NCI-H345 treated with DMSO at 0.1 percent for 48 hours (cell line): Measurements from ENCODE around the gene HSPB1.
A peak's percentile ranks its signal among the peaks of the same experiment; 100 is the strongest.
"Not testable (repeated sequence)": the region's sequence is repeated elsewhere in the genome, so short reads cannot be mapped to it uniquely, and the experiment has no call there.

Source experiments
- DNase-seq: peaks from one replicate; lab custom pipeline; 2025; ENCODE audit not compliant: unreplicated experiment; lab: John Stamatoyannopoulos, UW

Gene HSPB1

GRCh38 chr7:76302347-76303201, at the start of gene HSPB1:
TSS of gene HSPB1 (plus strand) at chr7:76302673. CDS start at chr7:76302713, 40 bp downstream.
- DNase-seq, result peak; percentile 71

GRCh38 chr7:76254781-76255180, 47.7 kb upstream of the HSPB1 start:
- DNase-seq, result no peak

DNA sequence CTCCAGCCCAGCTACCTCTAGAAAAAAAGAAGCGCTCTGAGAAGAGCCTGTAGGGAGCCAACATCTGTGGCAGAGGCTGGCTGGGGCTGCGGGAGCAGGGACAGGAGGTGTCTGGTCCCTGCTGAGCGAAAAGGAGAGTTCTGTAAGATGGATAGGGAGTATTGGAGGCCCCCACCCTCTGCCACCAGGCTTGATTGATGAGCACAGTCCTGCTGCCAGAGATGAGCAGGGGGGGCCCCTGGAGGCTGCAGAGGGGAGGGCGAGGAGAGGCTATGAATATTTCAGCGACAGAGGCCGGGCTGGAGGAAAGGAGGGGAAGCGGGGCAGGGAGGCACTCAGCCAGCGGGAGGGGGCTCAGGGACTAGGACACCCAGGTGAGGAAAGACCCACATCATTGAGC, 44.5 kb upstream of the HSPB1 start:
- no peak for DNase-seq

- no peak for DNase-seq
These were observed 43.1 kb upstream of the HSPB1 start for GRCh38 chr7:76259124-76260093.

- peak; percentile 35 for DNase-seq
These were observed 42.2 kb upstream of the HSPB1 start for GRCh38 chr7:76260171-76260703.

DNA sequence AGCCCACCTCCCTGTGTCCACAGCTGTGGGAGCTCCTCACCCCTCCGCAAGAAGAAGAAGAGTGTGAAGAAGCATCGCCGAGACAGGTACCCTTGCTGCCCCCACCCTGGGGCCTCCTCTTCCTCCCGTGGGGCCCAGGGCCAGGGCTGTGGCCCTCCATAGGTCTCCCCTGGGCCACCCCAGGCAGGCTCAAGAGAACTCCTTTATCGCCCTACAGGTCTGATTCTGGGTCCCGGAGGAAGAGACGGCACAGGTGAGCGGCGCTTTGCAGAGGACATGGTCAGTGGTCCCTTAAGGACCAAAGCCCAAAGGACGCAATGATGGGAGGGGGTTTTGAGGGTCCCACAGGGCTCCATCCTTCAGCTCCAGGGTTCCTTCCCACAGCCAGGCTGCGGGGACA, 41.1 kb upstream of the HSPB1 start:
- no peak for DNase-seq

- no peak for DNase-seq
These were observed 40.5 kb upstream of the HSPB1 start for GRCh38 chr7:76261931-76262330.

DNA sequence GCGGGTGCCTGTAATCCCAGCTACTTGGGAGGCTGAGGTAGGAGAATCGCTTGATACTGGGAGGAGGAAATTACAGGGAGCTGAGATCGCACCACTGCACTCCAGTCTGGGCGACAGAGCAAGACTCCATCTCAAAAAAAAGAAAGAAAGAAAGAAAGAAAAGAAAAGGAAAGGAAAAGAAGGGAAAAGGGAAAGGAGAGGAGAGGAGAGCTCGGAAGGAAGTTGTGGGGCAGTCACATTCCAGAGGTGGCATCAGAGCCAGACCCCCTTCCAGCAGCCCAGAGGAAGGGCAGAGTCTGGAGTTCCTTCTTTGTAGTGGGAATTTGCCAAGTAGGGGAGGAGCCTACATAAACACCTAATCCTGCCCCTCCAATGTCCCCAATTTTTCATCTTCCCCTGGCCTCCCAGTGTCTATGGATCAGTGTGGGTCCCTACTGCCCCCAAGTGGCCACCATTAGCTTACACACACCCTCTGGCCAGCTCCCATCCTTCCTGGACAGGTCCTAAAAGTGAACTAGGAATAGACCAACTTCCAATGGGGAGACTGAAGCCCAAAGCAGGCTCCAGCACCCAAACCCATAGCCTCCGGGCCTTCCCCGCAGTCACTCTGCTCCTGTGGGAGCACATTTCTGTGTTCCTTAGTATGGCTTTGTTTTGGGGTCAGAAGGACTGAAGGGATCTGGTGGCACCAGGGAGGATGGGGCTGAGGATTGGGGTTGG, 39.6 kb upstream of the HSPB1 start:
- no peak for DNase-seq

- no peak for DNase-seq
These were observed 37.2 kb upstream of the HSPB1 start for GRCh38 chr7:76265299-76265698.

DNA sequence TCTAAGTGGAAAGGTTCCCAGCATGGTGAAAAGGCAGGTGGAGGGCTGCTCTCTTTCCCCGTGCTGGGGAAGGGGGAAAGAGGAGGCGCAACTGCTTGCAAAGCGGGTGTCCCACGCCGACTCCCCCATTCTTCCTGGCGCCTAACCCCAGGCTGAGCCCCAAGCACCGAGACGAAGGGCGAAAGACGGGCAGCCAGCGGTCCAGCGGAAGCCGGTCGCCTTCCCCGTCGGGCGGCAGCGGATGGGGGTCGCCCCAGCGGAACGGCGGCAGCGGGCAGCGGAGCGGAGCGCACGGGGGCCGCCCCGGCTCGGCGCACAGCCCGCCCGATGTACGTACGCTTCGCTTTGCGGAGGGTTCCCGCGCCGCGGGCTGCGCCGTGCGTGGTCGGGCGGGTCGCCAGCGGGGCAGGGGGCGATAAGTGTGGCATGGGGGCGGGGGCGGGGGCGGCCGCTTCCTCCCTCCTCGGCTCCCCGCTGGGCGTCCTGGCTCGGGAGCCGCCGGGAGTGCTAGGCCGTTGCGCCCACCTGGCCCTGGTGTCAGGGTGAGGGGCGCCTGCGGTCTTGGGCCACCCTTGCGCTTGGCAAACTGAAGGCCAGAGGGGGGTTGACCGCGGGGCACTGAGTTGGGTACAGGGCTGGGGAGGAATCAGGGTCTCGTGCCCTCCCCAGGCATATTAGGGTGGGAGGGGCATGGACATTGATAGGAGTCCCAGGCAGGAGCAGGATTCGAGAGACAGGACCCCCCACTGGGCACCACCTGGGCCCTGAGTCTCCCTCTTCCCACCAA, 35.2 kb upstream of the HSPB1 start:
- no peak for DNase-seq

DNA sequence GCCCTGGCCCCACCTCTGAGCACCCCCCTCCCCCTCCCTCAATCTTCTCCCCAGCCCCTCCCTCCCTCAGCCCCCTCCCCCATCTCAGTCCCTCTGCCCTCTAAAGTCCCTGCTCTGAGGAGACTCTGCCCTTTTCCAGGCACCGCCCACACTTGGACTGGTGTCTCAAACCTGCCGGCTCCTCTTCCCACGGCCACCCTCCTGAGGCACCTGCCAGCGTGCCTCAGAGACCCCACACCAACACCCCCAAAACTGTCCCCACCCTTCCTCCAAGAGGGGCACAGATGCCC, 34.6 kb upstream of the HSPB1 start:
- DNase-seq, result no peak

DNA sequence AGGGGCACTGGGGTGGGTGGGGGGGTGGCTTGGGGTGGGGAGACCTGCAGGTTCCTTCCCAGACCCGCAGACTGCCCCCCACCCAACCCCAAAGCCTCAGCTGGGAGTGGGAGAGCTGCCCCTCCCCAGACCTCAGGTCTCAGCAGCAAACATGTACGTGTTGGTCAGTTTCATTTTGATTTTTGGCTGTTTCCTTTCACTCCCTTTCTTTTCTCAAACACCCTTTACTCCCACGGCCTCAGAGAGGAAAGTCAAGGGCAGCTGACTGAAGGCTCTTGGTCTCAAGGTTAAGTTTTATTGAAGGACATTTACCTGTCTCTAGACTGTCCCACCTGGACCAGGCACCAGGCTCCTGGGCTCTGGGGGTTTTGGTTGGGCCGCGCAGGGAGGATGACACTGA, 34.1 kb upstream of the HSPB1 start:
- DNase-seq, result no peak

DNA sequence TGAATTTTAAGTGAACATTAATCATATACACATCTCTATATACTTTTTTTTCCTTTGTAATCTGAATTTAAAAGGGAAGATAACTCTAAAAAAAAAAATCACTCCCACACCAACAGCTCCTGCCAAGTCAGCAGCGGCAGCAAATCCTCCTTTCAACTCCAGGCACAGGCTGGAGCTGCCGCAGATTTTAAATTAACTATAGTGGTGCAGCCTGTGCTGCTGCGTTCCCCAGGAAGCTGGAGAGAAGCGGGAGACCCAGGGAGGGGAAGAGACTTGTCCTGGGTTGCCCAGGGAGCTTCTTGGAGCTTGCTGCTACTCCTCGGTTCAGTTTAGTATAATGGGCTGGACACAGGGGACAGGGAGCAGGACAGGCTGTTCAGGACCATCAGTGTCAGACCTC, 32.6 kb upstream of the HSPB1 start:
- no peak for DNase-seq

DNA sequence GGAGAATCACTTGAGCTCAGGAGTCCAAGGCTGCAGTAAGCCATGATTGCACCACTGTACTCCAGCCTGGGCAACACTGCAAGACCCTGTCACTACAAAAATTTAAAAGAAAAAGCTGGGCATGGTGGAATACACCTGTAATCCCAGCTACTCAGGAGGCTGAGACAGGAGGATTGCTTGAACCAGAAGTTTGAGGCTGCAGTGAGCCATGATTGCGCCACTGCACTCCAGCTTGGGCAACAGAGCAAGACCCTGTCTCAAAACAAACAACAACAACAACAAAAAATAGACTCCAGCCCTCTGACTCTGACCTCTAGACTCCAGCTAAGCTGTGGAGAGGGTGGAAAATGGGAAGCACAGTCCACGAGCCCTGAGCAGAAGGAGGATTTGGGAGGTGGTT, 31.1 kb upstream of the HSPB1 start:
- not testable (repeated sequence) for DNase-seq

GRCh38 chr7:76272142-76272541, 30.3 kb upstream of the HSPB1 start:
- no peak for DNase-seq

- DNase-seq, result no peak
These were observed 29.5 kb upstream of the HSPB1 start for GRCh38 chr7:76272851-76273497.

DNA sequence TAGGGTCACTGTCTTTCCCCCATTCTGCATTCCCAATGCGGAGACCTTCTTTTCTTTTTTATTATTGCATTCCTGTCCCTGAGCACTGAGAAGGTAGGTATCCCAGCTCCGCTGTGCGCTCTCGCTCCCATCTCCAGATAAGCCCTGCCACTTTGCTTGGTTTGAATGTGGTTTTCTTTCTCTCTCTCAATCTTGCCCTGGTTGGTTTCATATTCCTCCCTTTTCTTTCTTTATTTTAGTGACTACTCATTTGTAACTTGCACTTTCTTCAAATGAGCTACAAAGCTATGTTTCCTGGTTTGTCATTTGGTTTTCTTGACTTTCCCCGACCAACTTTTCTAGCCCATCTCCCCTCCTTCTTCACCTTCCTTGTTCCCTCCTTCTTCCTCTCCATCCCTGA, 29.0 kb upstream of the HSPB1 start:
- no peak for DNase-seq

GRCh38 chr7:76278540-76278939, 23.9 kb upstream of the HSPB1 start:
- no peak for DNase-seq

DNA sequence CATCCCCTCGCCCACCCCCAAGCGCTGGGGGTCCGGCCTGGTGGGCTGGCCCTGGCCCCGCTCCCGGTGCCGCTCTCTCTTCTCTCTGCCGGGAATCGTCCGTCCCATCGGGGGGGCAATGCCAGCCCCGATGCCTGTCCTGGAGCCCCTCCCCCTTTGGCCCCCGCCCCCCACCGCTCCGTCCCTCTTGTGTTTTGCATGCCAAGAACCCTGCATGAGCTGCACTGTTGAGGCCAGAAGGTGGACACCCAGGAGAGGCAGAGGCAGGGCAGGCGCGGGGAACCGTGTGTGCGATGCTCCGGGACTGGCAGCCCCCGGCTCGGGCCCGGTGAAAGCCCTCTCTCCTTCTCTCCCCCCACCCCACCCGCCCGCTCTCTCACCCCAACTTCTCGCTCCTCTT, 22.1 kb upstream of the HSPB1 start:
- DNase-seq, result no peak
